HEK293T (cell line): ENCODE data around the gene ASIC4.
A peak's percentile ranks its signal among the peaks of the same experiment; 100 is the strongest.

ENCODE experiments used
- CTCF ChIA-PET: fragments of 350-600 bp; formaldehyde crosslinking; extraction: SDS; loops from one replicate; lab custom pipeline; 2021; ENCODE audit warnings: antibody characterized with exemption, inconsistent platforms; lab: Yijun Ruan, JAX
- POLR2A ChIA-PET: fragments of 350-600 bp; formaldehyde crosslinking; extraction: SDS; loops from one replicate; lab custom pipeline; 2020; ENCODE audit warnings: antibody characterized with exemption, inconsistent platforms; lab: Yijun Ruan, JAX
- DNase-seq: peaks from one replicate; pipeline ENCODE4 v3.0.0; 2012; ENCODE audit warnings: mixed read lengths; ENCODE audit errors: extremely low spot score
- ARNT ChIP-seq: fragments of 450-650 bp; IDR thresholded peaks from 2 replicates; pipeline ENCODE4 v1.6.1; 2017; ENCODE audit warnings: mild to moderate bottlenecking
- BHLHE40 ChIP-seq: fragments of 450-650 bp; IDR thresholded peaks from 2 replicates; pipeline ENCODE4 v1.6.1; 2016; ENCODE audit warnings: mild to moderate bottlenecking, moderate library complexity, borderline replicate concordance
- CTBP1 ChIP-seq: fragments of 450-650 bp; IDR thresholded peaks from 2 replicates; pipeline ENCODE4 v1.6.1; 2016; ENCODE audit warnings: borderline replicate concordance
- ELF4 ChIP-seq: fragments of 450-650 bp; IDR thresholded peaks from 2 replicates; pipeline ENCODE4 v1.6.1; 2017; ENCODE audit warnings: antibody characterized with exemption
- FOXA1 ChIP-seq: fragments of 450-650 bp; IDR thresholded peaks from 2 replicates; pipeline ENCODE4 v1.6.1; 2016; ENCODE audit warnings: mild to moderate bottlenecking
- FOXK2 ChIP-seq: fragments of 450-650 bp; IDR thresholded peaks from 2 replicates; pipeline ENCODE4 v1.6.1; 2016; ENCODE audit warnings: mild to moderate bottlenecking
- FOXM1 ChIP-seq: fragments of 450-650 bp; IDR thresholded peaks from 2 replicates; pipeline ENCODE4 v1.6.1; 2017; ENCODE audit warnings: mild to moderate bottlenecking, borderline replicate concordance
- HDGF ChIP-seq: fragments of 450-650 bp; IDR thresholded peaks from 2 replicates; pipeline ENCODE4 v1.6.1; 2017; ENCODE audit warnings: antibody characterized with exemption, borderline replicate concordance
- L3MBTL2 ChIP-seq: fragments of 450-650 bp; conservative IDR thresholded peaks from 2 replicates; pipeline ENCODE4 v1.6.1; 2016; ENCODE audit warnings: mild to moderate bottlenecking
- LEF1 ChIP-seq: fragments of 450-650 bp; IDR thresholded peaks from 2 replicates; pipeline ENCODE4 v1.6.1; 2017; ENCODE audit warnings: mild to moderate bottlenecking, borderline replicate concordance
- NFRKB ChIP-seq: fragments of 450-650 bp; IDR thresholded peaks from 2 replicates; pipeline ENCODE4 v1.6.1; 2016; ENCODE audit warnings: mild to moderate bottlenecking, moderate library complexity
- PKNOX1 ChIP-seq: fragments of 450-650 bp; IDR thresholded peaks from 2 replicates; pipeline ENCODE4 v1.6.1; 2016
- SP1 ChIP-seq: fragments of 450-650 bp; IDR thresholded peaks from 2 replicates; pipeline ENCODE4 v1.6.1; 2017
- SUZ12 ChIP-seq: fragments of 450-650 bp; IDR thresholded peaks from 2 replicates; pipeline ENCODE4 v1.6.1; 2016; ENCODE audit warnings: mild to moderate bottlenecking
- TARDBP ChIP-seq: fragments of 450-650 bp; IDR thresholded peaks from 2 replicates; pipeline ENCODE4 v1.6.1; 2016
- ZNF384 ChIP-seq: fragments of 450-650 bp; IDR thresholded peaks from 2 replicates; pipeline ENCODE4 v1.6.1; 2016

Gene ASIC4

GRCh38 chr2:219543596-219544358, 29.5 kb downstream of the ASIC4 start, which contains the start of the genes CHPF and TMEM198:
Gene CHPF (minus strand): TSS chr2:219543809. CDS start chr2:219543538, 271 bp downstream.
Gene TMEM198 (plus strand): TSS chr2:219544028. CDS start chr2:219544728, 700 bp downstream.
- POLR2A ChIA-PET: interaction anchor here (0.8 to 2.0 kb wide), 7 partner anchors 18 to 185 kb away, joined by 3 to 9 read pairs (median 3); partner anchors contain the start of genes OBSL1 and STK11IP
- CTCF ChIA-PET: interaction anchor here (0.6 to 0.8 kb wide), 3 partner anchors 34 to 564 kb away, joined by 3 read pairs; no protein-coding TSS in a partner anchor
- TF ChIP-seq HDGF: 0 out of 2 replicates have a peak, but pooled peaks have one; percentile 31
- no peak for TF ChIP-seq ARNT
- TF ChIP-seq FOXA1: no peak
- peak; percentile 94 for TF ChIP-seq PKNOX1
- peak; percentile 75; the same call in 1 of the 2 replicates for TF ChIP-seq FOXM1
- TF ChIP-seq BHLHE40: no peak
- no peak for TF ChIP-seq FOXK2
- no peak for TF ChIP-seq LEF1
- peak; percentile 97 for DNase-seq

DNA sequence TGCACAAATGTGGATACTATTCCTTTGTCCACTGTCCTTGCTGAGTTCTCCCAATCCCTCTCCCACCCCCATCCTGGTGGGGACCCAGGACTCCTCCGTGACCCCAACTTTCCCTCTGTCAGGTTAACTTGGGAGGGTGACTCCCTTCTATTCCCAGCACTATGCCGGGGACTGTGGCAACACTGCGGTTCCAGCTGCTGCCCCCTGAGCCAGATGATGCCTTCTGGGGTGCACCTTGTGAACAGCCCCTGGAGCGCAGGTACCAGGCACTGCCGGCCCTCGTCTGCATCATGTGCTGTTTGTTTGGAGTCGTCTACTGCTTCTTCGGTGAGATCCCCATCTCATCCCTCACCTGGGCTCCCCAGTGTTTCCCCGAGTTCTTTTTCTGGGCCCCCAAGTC, 30.3 kb downstream of the ASIC4 start:
- POLR2A ChIA-PET: interaction anchor here (0.5 to 1.7 kb wide), 2 partner anchors 11 to 27 kb away, joined by 3 to 8 read pairs; partner anchors contain the start of gene OBSL1
- TF ChIP-seq TARDBP (no peak), BHLHE40 (no peak), ZNF384 (no peak), NFRKB (no peak), LEF1 (no peak), FOXK2 (no peak), ARNT (no peak), L3MBTL2 (no peak), SUZ12 (no peak), SP1 (no peak), PKNOX1 (no peak), CTBP1 (no peak), FOXA1 (no peak), HDGF (no peak), ELF4 (no peak), FOXM1 (no peak)
- CTCF ChIA-PET: interaction anchor here (0.7 kb wide), 1 partner anchor 47 kb away, joined by 3 read pairs; no protein-coding TSS in a partner anchor
- no peak for DNase-seq

- CTCF ChIA-PET: interaction anchor here (0.9 kb wide), 1 partner anchor 15 kb away, joined by 4 read pairs; no protein-coding TSS in a partner anchor
- no peak for TF ChIP-seq L3MBTL2
- TF ChIP-seq FOXM1: no peak
- TF ChIP-seq CTBP1: no peak
- POLR2A ChIA-PET: no interaction called here
- no peak for DNase-seq
Measured at GRCh38 chr2:219545295-219545942, 31.1 kb downstream of the ASIC4 start.

DNA sequence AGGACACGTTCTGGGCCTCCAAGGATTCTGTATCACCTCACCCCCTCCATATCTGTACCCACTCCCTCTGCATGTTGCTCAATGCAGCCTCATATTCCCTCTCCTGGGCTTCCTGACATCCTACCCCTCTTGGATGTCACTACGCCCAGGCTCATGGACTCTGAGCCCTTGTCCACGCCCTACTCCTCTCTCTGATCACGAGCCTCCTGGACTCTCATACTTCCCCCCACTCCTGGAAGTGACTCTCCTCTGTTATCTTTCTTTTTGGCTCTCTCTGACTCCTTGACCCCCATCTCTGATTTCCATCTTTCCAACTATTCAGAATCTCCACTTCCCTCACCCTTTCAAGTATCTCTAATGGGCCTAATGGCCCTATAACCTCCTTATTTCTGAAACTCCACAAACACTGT, 31.7 kb downstream of the ASIC4 start:
- ChIA-PET CTCF (no interaction called here), POLR2A (no interaction called here)
- TF ChIP-seq ELF4 (no peak), ARNT (no peak), CTBP1 (no peak), SP1 (no peak), FOXK2 (no peak), ZNF384 (no peak), LEF1 (no peak), PKNOX1 (no peak), FOXM1 (no peak), TARDBP (no peak), FOXA1 (no peak), L3MBTL2 (no peak)
- DNase-seq: no peak

GRCh38 chr2:219547621-219548020, 33.3 kb downstream of the ASIC4 start:
- TF ChIP-seq ZNF384 (no peak), PKNOX1 (no peak), TARDBP (no peak), CTBP1 (no peak), L3MBTL2 (no peak), SUZ12 (no peak), SP1 (no peak)
- ChIA-PET POLR2A (no interaction called here), CTCF (no interaction called here)
- no peak for DNase-seq
